CD14-positive monocyte (primary cell): ENCODE data around the gene RHOT2. TPM values are rescaled to one million over a fixed set of nuclear protein-coding genes. Genes with fewer than 3 reads are reported as not detected.

Source experiments
- DNase-seq, 3 donors: peaks; one replicate each; pipeline ENCODE4 v3.0.0-alpha.2; 2011 to 2022
- H2AFZ ChIP-seq: 2 replicates; pipeline ENCODE4 v1.6.0; 2012; ENCODE audit warnings: mild to moderate bottlenecking, low read depth, low read length, inconsistent platforms; ENCODE audit not compliant: insufficient read depth, poor library complexity, severe bottlenecking
- H3K27ac ChIP-seq, 2 donors: 1 replicate in 1 of 2; 2 replicates in 1 of 2; pipeline ENCODE4 v1.5.1; 2012 to 2013; ENCODE audit warnings: low read length in 2 of 2, control low read depth in 1 of 2, inconsistent platforms in 1 of 2, low read depth in 1 of 2, mild to moderate bottlenecking in 1 of 2
- H3K27me3 ChIP-seq, 2 donors: one replicate each; pipeline versions ENCODE4 v1.6.0 to v1.6.1; 2011 to 2013; ENCODE audit warnings: low read length in 2 of 2; ENCODE audit not compliant: control insufficient read depth in 2 of 2, insufficient read depth in 2 of 2
- H3K36me3 ChIP-seq, 2 donors: replicated peaks in 1 of 2; 1 replicate in 1 of 2; 2 replicates in 1 of 2; pipeline versions ENCODE4 v1.5.1 to v1.6.1; 2012 to 2013; ENCODE audit warnings: low read length in 2 of 2, control low read depth in 1 of 2, inconsistent platforms in 1 of 2, mild to moderate bottlenecking in 1 of 2; ENCODE audit not compliant: insufficient read depth in 2 of 2, control insufficient read depth in 1 of 2
- H3K4me1 ChIP-seq, 2 donors: 1 replicate in 1 of 2; 2 replicates in 1 of 2; pipeline versions ENCODE4 v1.5.1 to v1.6.1; 2012 to 2013; ENCODE audit warnings: low read length in 2 of 2, control low read depth in 1 of 2, inconsistent platforms in 1 of 2, mild to moderate bottlenecking in 1 of 2, moderate library complexity in 1 of 2; ENCODE audit not compliant: insufficient read depth in 2 of 2, control insufficient read depth in 1 of 2
- H3K4me2 ChIP-seq: replicated peaks from 2 replicates; pipeline ENCODE3; 2012; ENCODE audit warnings: low read length, moderate library complexity, mild to moderate bottlenecking; ENCODE audit not compliant: poor library complexity, severe bottlenecking; ENCODE audit errors: extremely low read depth
- H3K4me3 ChIP-seq, 3 experiments: fragments of 200-600 bp in 1 of 3; sonication (generic) in 1 of 3; replicated peaks in 1 of 3; 1 replicate in 2 of 3; 2 replicates in 1 of 3; pipeline ENCODE4 v1.5.1; 2011 to 2013; ENCODE audit warnings: low read length in 3 of 3, mild to moderate bottlenecking in 3 of 3, control low read depth in 2 of 3, low read depth in 2 of 3, inconsistent platforms in 1 of 3, moderate library complexity in 1 of 3
- H3K79me2 ChIP-seq: 2 replicates; pipeline ENCODE4 v1.6.0; 2012; ENCODE audit warnings: mild to moderate bottlenecking, control low read depth, inconsistent platforms, low read length, moderate library complexity; ENCODE audit not compliant: insufficient read depth
- H3K9ac ChIP-seq: 2 replicates; pipeline ENCODE4 v1.6.0; 2017; ENCODE audit warnings: low read length, mild to moderate bottlenecking; ENCODE audit not compliant: insufficient read depth, poor library complexity, severe bottlenecking
- H3K9me3 ChIP-seq, 2 donors: replicated peaks in 1 of 2; 1 replicate in 1 of 2; 2 replicates in 1 of 2; pipeline versions ENCODE4 v1.5.1 to v1.6.1; 2012 to 2013; ENCODE audit warnings: low read length in 2 of 2, control low read depth in 1 of 2; ENCODE audit not compliant: control insufficient read depth in 1 of 2, insufficient read depth in 1 of 2
- H4K20me1 ChIP-seq: 2 replicates; pipeline ENCODE4 v1.6.0; 2012; ENCODE audit warnings: mild to moderate bottlenecking, low read length, control low read depth, moderate library complexity; ENCODE audit not compliant: insufficient read depth
- H3K27ac Mint-ChIP-seq, 7 donors: one replicate each; pipeline ENCODE4 v1.8.0; 2020; ENCODE audit warnings: mild to moderate bottlenecking in 7 of 7, mixed read lengths in 7 of 7, moderate library complexity in 6 of 7, inconsistent platforms in 2 of 7
- H3K27me3 Mint-ChIP-seq, 3 donors: one replicate each; pipeline ENCODE4 v1.8.0; 2021 to 2022; ENCODE audit warnings: low read depth in 3 of 3, mild to moderate bottlenecking in 3 of 3, mixed read lengths in 3 of 3, moderate library complexity in 3 of 3, inconsistent platforms in 1 of 3
- H3K36me3 Mint-ChIP-seq, 2 donors: one replicate each; pipeline ENCODE4 v1.8.0; 2020; ENCODE audit warnings: mixed read lengths in 2 of 2, inconsistent platforms in 1 of 2, mild to moderate bottlenecking in 1 of 2
- H3K4me1 Mint-ChIP-seq: one replicate; pipeline ENCODE4 v1.8.0; 2020; ENCODE audit warnings: mild to moderate bottlenecking, mixed read lengths
- H3K4me3 Mint-ChIP-seq, 2 donors: one replicate each; pipeline ENCODE4 v1.8.0; 2020; ENCODE audit warnings: mild to moderate bottlenecking in 2 of 2, mixed read lengths in 2 of 2, moderate library complexity in 1 of 2
- H3K9me3 Mint-ChIP-seq, 7 donors: one replicate each; pipeline ENCODE4 v1.8.0; 2020 to 2022; ENCODE audit warnings: mixed read lengths in 7 of 7, mild to moderate bottlenecking in 6 of 7, moderate library complexity in 6 of 7, inconsistent platforms in 2 of 7
- CTCF ChIP-seq: fragments of 200-600 bp; IDR thresholded peaks from one replicate; pipeline ENCODE4 v1.8.0; 2022; ENCODE audit warnings: antibody characterized with exemption, mild to moderate bottlenecking
- WGBS: methylation state at CpG from one replicate; pipeline ENCODE4 v1.1.5; 2013; ENCODE audit warnings: missing lambda C conversion rate; ENCODE audit not compliant: insufficient coverage; 5-methylcytosine and 5-hydroxymethylcytosine counted together
- intact Hi-C, 2 donors: fragments of 100-400 bp; cut with micrococcal nuclease; formaldehyde crosslinking; loops; one replicate each; pipeline versions ENCODE4 v1.15.0 to v1.15.1; 2023
- polyA plus RNA-seq, 3 donors: library from polyadenylated mRNA; depleted of rRNA in 1 of 3; unstranded in 2 of 3; stranded (reverse) in 1 of 3; fragments of 300-500 nt in 2 of 3; fragments of >200 nt in 1 of 3; fragmentation: Illumina TruSeq in 2 of 3; gene quantifications; 1 replicate in 2 of 3; 2 replicates in 1 of 3; pipeline ENCODE4 v1.2.3, GENCODE V29; 2012 to 2021

Gene RHOT2
- polyA plus RNA-seq, 3 donors, result 25.4 to 276 (median 26.3) TPM

- H2AFZ ChIP-seq, result no peak overlapping the region
- peaks cover 17% of the 10 kb centered on the region for H3K4me1 Mint-ChIP-seq
- H3K27ac ChIP-seq, result no peak overlapping the region
- TF ChIP-seq CTCF, result no peak
- 95% methylated on average over 29 of the region's 29 CpGs for WGBS
- peaks cover 0 to 7% (median 0%) of the 10 kb centered on the region in 7 donors for H3K9me3 Mint-ChIP-seq
- no peak overlapping the region for H3K27ac Mint-ChIP-seq
- H3K9me3 ChIP-seq, result peaks cover 4 to 9% of the 10 kb centered on the region in 2 donors
- no peak overlapping the region for H3K9ac ChIP-seq
- peak overlapping the region; percentile 64 to 83 for H3K4me3 Mint-ChIP-seq
- peaks cover 5% of the 10 kb centered on the region for H4K20me1 ChIP-seq
- H3K27me3 ChIP-seq, result peaks cover 11 to 68% of the 10 kb centered on the region in 2 donors
- H3K27me3 Mint-ChIP-seq, result peaks cover 47 to 73% (median 56%) of the 10 kb centered on the region in 3 donors
- H3K79me2 ChIP-seq, result no peaks in the 10 kb centered on the region
- H3K4me1 ChIP-seq, result peaks cover 28 to 44% of the 10 kb centered on the region in 2 donors
- H3K4me3 ChIP-seq, result no peak overlapping the region
- H3K36me3 Mint-ChIP-seq, result peaks cover 0 to 3% of the 10 kb centered on the region in 2 donors
- DNase-seq, result no peak
- intact Hi-C loops, result no loop called here
- no peak overlapping the region for H3K4me2 ChIP-seq
- no peaks in the 10 kb centered on the region for H3K36me3 ChIP-seq
Observed at GRCh38 chr16:716768-717325, 48.9 kb downstream of the RHOT2 start.

GRCh38 chr16:717450-718245 lies 49.7 kb downstream of the RHOT2 start:
- Mint-ChIP-seq H3K36me3 (peaks cover 2 to 3% of the 10 kb centered on the region in 2 donors), H3K4me3 (peak overlapping the region in 1 of 2 donors; percentile 35), H3K9me3 (peaks cover 0 to 7% (median 0%) of the 10 kb centered on the region in 7 donors), H3K27ac (no peak overlapping the region), H3K27me3 (peaks cover 47 to 69% (median 52%) of the 10 kb centered on the region in 3 donors), H3K4me1 (peaks cover 19% of the 10 kb centered on the region)
- Histone ChIP-seq H3K9ac (no peak overlapping the region), H3K4me3 (no peak overlapping the region), H2AFZ (no peak overlapping the region), H3K27ac (no peak overlapping the region), H3K27me3 (peaks cover 11 to 62% of the 10 kb centered on the region in 2 donors), H4K20me1 (peaks cover 13% of the 10 kb centered on the region), H3K4me1 (peaks cover 32 to 48% of the 10 kb centered on the region in 2 donors), H3K4me2 (no peak overlapping the region), H3K9me3 (peaks cover 4 to 9% of the 10 kb centered on the region in 2 donors), H3K36me3 (no peaks in the 10 kb centered on the region), H3K79me2 (no peaks in the 10 kb centered on the region)
- intact Hi-C loops, result no loop called here
- WGBS, result 78% methylated on average over 28 of the region's 32 CpGs
- DNase-seq, result no peak
- no peak for TF ChIP-seq CTCF
